HEK293 (cell line): Measurements from ENCODE around the gene PHYHD1.

Source experiments
- EGR2 ChIP-seq: fragments of 450-650 bp; formaldehyde crosslinking; IDR thresholded peaks from 2 replicates; pipeline ENCODE4 v1.5.1; 2016; ENCODE audit warnings: low read depth, missing biosample characterization, missing genetic modification characterization
- GLI4 ChIP-seq: fragments of 450-650 bp; formaldehyde crosslinking; IDR thresholded peaks from 2 replicates; pipeline ENCODE4 v1.5.1; 2016; ENCODE audit warnings: missing biosample characterization, missing genetic modification characterization
- KLF7 ChIP-seq: fragments of 450-650 bp; formaldehyde crosslinking; IDR thresholded peaks from 2 replicates; pipeline ENCODE4 v1.5.1; 2016; ENCODE audit warnings: missing biosample characterization, missing genetic modification characterization, borderline replicate concordance
- KLF9 ChIP-seq: fragments of 450-650 bp; formaldehyde crosslinking; IDR thresholded peaks from 2 replicates; pipeline ENCODE4 v1.5.1; 2016; ENCODE audit warnings: missing biosample characterization, missing genetic modification characterization, low read depth
- SP2 ChIP-seq: fragments of 450-650 bp; formaldehyde crosslinking; IDR thresholded peaks from 2 replicates; pipeline ENCODE4 v1.5.1; 2016; ENCODE audit warnings: missing biosample characterization, missing genetic modification characterization
- TCF7L2 ChIP-seq: IDR thresholded peaks from 2 replicates; pipeline ENCODE4 v1.6.1; 2011; ENCODE audit warnings: low read depth, mild to moderate bottlenecking, inconsistent platforms, low read length, moderate library complexity, borderline replicate concordance
- ZBTB17 ChIP-seq: fragments of 450-650 bp; formaldehyde crosslinking; IDR thresholded peaks from 2 replicates; pipeline ENCODE4 v1.5.1; 2016; ENCODE audit warnings: missing biosample characterization, missing genetic modification characterization
- ZBTB20 ChIP-seq: fragments of 450-650 bp; formaldehyde crosslinking; IDR thresholded peaks from 2 replicates; pipeline ENCODE4 v1.5.1; 2016; ENCODE audit warnings: missing biosample characterization, missing genetic modification characterization
- ZBTB7A ChIP-seq: fragments of 450-650 bp; formaldehyde crosslinking; IDR thresholded peaks from 2 replicates; pipeline ENCODE4 v1.5.1; 2016; ENCODE audit warnings: low read depth, missing biosample characterization, missing genetic modification characterization
- ZBTB8A ChIP-seq: fragments of 450-650 bp; formaldehyde crosslinking; IDR thresholded peaks from 2 replicates; pipeline ENCODE4 v1.5.1; 2016; ENCODE audit warnings: missing biosample characterization, missing genetic modification characterization
- ZFP69B ChIP-seq: fragments of 450-650 bp; formaldehyde crosslinking; IDR thresholded peaks from 2 replicates; pipeline ENCODE4 v1.5.1; 2016; ENCODE audit warnings: missing biosample characterization, missing genetic modification characterization
- ZNF366 ChIP-seq: fragments of 450-650 bp; formaldehyde crosslinking; conservative IDR thresholded peaks from 2 replicates; pipeline ENCODE4 v1.5.1; 2016; ENCODE audit warnings: missing biosample characterization, missing genetic modification characterization
- ZNF596 ChIP-seq: fragments of 450-650 bp; IDR thresholded peaks from 2 replicates; pipeline ENCODE4 v1.5.0; 2018; ENCODE audit warnings: missing biosample characterization, mild to moderate bottlenecking, missing genetic modification characterization, moderate library complexity
- ZNF600 ChIP-seq: fragments of 450-650 bp; formaldehyde crosslinking; IDR thresholded peaks from 2 replicates; pipeline ENCODE4 v1.5.1; 2016; ENCODE audit warnings: missing biosample characterization, missing genetic modification characterization
- ZSCAN16 ChIP-seq: fragments of 450-650 bp; formaldehyde crosslinking; IDR thresholded peaks from 2 replicates; pipeline ENCODE4 v1.5.1; 2016; ENCODE audit warnings: missing biosample characterization, missing genetic modification characterization
- ZSCAN30 ChIP-seq: fragments of 450-650 bp; IDR thresholded peaks from 2 replicates; pipeline ENCODE4 v1.5.1; 2018; ENCODE audit warnings: missing biosample characterization, mild to moderate bottlenecking, missing genetic modification characterization, moderate library complexity
- TF ChIP-seq, protein P1 (sequence below): fragments of 450-650 bp; formaldehyde crosslinking; IDR thresholded peaks from 2 replicates; pipeline ENCODE4 v1.5.1; 2016; ENCODE audit warnings: missing biosample characterization, missing genetic modification characterization, borderline replicate concordance
- TF ChIP-seq, protein P2 (sequence below): fragments of 450-650 bp; formaldehyde crosslinking; IDR thresholded peaks from 2 replicates; pipeline ENCODE4 v1.5.1; 2016; ENCODE audit warnings: missing biosample characterization, missing genetic modification characterization
- TF ChIP-seq, protein P3 (sequence below): fragments of 450-650 bp; formaldehyde crosslinking; optimal IDR thresholded peaks from 2 replicates; pipeline ENCODE3; 2016; ENCODE audit warnings: missing biosample characterization, mild to moderate bottlenecking, missing genetic modification characterization
- TF ChIP-seq, protein P4 (sequence below): fragments of 450-650 bp; formaldehyde crosslinking; IDR thresholded peaks from 2 replicates; pipeline ENCODE4 v1.5.1; 2016; ENCODE audit warnings: missing biosample characterization, missing genetic modification characterization, low read depth
- TF ChIP-seq, protein P5 (sequence below): fragments of 450-650 bp; formaldehyde crosslinking; IDR thresholded peaks from 2 replicates; pipeline ENCODE4 v1.5.1; 2017; ENCODE audit warnings: missing biosample characterization, missing genetic modification characterization
- TF ChIP-seq, protein P6 (sequence below): fragments of 450-650 bp; formaldehyde crosslinking; IDR thresholded peaks from 2 replicates; pipeline ENCODE4 v1.5.1; 2017; ENCODE audit warnings: missing biosample characterization, missing genetic modification characterization
- TF ChIP-seq, protein P7 (sequence below): fragments of 450-650 bp; formaldehyde crosslinking; IDR thresholded peaks from 2 replicates; pipeline ENCODE4 v1.5.1; 2016; ENCODE audit warnings: missing biosample characterization, missing genetic modification characterization

The PHYHD1 gene

DNA sequence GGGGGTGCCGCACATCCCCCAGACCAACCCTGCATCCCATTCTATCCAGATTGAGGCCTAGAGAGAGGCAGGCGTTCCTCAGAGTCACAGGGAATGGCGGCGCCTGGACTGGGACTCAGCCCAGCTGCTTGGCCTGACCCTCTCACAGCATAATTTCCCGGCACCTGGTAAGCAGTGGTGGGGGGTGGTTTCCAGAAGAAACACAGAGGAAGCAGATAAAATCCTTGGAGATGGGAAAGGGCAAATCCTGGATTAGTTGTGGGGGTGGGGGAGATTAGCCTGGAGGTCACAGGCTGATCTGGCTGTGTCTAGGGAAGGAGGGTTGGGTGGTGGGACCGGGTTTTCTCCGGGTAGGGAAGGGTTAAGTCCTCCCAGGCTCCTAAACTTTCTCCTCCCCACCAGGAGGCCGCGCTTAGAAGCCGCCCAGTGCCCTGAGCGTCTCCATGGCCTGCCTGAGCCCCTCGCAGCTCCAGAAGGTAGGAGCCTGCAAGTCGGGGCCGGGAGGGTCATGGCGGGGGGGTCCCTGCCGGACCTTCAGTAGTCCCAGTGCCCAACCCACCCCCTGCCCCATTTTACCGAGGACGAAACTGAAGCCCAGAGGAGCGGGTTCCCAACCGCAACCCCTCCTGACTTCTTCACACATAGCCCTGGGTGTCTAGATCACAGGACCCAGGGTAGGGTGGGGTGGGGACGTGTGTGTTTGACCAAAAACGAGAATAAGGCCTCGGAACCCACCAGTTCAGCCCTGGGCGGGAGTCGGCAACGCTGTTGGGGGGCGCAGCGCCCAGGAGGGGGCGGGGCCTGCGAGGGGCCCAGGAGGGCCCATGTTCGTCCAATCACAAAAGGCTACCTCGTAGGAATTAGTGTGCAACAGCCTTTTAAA is 1.3 kb downstream of the PHYHD1 start (continued):
- TF ChIP-seq, protein P1, sequence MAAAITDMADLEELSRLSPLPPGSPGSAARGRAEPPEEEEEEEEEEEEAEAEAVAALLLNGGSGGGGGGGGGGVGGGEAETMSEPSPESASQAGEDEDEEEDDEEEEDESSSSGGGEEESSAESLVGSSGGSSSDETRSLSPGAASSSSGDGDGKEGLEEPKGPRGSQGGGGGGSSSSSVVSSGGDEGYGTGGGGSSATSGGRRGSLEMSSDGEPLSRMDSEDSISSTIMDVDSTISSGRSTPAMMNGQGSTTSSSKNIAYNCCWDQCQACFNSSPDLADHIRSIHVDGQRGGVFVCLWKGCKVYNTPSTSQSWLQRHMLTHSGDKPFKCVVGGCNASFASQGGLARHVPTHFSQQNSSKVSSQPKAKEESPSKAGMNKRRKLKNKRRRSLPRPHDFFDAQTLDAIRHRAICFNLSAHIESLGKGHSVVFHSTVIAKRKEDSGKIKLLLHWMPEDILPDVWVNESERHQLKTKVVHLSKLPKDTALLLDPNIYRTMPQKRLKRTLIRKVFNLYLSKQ (tag by site-specific recombination) = no peak
- TF ChIP-seq ZNF366 (tag by site-specific recombination) = no peak
- peak; percentile 76 for TF ChIP-seq ZBTB20 (tag by site-specific recombination)
- peak; percentile 60 for TF ChIP-seq SP2 (tag by site-specific recombination)
- 0 out of 2 replicates have a peak, but pooled peaks have one; percentile 34 for TF ChIP-seq KLF7
- TF ChIP-seq ZNF596 = no peak
- TF ChIP-seq GLI4 (tag by site-specific recombination) = no peak
- no peak for TF ChIP-seq TCF7L2
- TF ChIP-seq, protein P2, sequence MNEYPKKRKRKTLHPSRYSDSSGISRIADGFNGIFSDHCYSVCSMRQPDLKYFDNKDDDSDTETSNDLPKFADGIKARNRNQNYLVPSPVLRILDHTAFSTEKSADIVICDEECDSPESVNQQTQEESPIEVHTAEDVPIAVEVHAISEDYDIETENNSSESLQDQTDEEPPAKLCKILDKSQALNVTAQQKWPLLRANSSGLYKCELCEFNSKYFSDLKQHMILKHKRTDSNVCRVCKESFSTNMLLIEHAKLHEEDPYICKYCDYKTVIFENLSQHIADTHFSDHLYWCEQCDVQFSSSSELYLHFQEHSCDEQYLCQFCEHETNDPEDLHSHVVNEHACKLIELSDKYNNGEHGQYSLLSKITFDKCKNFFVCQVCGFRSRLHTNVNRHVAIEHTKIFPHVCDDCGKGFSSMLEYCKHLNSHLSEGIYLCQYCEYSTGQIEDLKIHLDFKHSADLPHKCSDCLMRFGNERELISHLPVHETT (tag by site-specific recombination) = no peak
- TF ChIP-seq, protein P3, sequence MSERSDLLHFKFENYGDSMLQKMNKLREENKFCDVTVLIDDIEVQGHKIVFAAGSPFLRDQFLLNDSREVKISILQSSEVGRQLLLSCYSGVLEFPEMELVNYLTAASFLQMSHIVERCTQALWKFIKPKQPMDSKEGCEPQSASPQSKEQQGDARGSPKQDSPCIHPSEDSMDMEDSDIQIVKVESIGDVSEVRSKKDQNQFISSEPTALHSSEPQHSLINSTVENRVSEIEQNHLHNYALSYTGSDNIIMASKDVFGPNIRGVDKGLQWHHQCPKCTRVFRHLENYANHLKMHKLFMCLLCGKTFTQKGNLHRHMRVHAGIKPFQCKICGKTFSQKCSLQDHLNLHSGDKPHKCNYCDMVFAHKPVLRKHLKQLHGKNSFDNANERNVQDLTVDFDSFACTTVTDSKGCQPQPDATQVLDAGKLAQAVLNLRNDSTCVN (tag by site-specific recombination) = peak; percentile 19
- TF ChIP-seq, protein P4, sequence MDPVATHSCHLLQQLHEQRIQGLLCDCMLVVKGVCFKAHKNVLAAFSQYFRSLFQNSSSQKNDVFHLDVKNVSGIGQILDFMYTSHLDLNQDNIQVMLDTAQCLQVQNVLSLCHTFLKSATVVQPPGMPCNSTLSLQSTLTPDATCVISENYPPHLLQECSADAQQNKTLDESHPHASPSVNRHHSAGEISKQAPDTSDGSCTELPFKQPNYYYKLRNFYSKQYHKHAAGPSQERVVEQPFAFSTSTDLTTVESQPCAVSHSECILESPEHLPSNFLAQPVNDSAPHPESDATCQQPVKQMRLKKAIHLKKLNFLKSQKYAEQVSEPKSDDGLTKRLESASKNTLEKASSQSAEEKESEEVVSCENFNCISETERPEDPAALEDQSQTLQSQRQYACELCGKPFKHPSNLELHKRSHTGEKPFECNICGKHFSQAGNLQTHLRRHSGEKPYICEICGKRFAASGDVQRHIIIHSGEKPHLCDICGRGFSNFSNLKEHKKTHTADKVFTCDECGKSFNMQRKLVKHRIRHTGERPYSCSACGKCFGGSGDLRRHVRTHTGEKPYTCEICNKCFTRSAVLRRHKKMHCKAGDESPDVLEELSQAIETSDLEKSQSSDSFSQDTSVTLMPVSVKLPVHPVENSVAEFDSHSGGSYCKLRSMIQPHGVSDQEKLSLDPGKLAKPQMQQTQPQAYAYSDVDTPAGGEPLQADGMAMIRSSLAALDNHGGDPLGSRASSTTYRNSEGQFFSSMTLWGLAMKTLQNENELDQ (tag by site-specific recombination) = no peak
- TF ChIP-seq ZBTB8A = peak; percentile 98
- TF ChIP-seq, protein P5, sequence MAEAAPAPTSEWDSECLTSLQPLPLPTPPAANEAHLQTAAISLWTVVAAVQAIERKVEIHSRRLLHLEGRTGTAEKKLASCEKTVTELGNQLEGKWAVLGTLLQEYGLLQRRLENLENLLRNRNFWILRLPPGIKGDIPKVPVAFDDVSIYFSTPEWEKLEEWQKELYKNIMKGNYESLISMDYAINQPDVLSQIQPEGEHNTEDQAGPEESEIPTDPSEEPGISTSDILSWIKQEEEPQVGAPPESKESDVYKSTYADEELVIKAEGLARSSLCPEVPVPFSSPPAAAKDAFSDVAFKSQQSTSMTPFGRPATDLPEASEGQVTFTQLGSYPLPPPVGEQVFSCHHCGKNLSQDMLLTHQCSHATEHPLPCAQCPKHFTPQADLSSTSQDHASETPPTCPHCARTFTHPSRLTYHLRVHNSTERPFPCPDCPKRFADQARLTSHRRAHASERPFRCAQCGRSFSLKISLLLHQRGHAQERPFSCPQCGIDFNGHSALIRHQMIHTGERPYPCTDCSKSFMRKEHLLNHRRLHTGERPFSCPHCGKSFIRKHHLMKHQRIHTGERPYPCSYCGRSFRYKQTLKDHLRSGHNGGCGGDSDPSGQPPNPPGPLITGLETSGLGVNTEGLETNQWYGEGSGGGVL = peak; percentile 41; the same call in 1 of the 2 replicates
- TF ChIP-seq, protein P6, sequence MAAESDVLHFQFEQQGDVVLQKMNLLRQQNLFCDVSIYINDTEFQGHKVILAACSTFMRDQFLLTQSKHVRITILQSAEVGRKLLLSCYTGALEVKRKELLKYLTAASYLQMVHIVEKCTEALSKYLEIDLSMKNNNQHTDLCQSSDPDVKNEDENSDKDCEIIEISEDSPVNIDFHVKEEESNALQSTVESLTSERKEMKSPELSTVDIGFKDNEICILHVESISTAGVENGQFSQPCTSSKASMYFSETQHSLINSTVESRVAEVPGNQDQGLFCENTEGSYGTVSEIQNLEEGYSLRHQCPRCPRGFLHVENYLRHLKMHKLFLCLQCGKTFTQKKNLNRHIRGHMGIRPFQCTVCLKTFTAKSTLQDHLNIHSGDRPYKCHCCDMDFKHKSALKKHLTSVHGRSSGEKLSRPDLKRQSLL (tag by site-specific recombination) = peak; percentile 96
- TF ChIP-seq, protein P7, sequence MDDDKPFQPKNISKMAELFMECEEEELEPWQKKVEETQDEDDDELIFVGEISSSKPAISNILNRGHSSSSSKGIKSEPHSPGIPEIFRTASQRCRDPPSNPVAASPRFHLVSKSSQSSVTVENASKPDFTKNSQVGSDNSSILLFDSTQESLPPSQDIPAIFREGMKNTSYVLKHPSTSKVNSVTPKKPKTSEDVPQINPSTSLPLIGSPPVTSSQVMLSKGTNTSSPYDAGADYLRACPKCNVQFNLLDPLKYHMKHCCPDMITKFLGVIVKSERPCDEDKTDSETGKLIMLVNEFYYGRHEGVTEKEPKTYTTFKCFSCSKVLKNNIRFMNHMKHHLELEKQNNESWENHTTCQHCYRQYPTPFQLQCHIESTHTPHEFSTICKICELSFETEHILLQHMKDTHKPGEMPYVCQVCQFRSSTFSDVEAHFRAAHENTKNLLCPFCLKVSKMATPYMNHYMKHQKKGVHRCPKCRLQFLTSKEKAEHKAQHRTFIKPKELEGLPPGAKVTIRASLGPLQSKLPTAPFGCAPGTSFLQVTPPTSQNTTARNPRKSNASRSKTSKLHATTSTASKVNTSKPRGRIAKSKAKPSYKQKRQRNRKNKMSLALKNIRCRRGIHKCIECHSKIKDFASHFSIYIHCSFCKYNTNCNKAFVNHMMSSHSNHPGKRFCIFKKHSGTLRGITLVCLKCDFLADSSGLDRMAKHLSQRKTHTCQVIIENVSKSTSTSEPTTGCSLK = no peak
- no peak for TF ChIP-seq ZSCAN30 (tag by site-specific recombination)
- TF ChIP-seq ZNF600 (tag by site-specific recombination) = peak; percentile 57; the same call in 1 of the 2 replicates
- peak; percentile 71 for TF ChIP-seq ZFP69B (tag by site-specific recombination)
- no peak for TF ChIP-seq EGR2
- peak; percentile 46; the same call in 1 of the 2 replicates for TF ChIP-seq KLF9 (tag by site-specific recombination)
- TF ChIP-seq ZSCAN16 = no peak
- no peak for TF ChIP-seq ZBTB7A (tag by site-specific recombination)
- TF ChIP-seq ZBTB17 = no peak
